HG02884 (cell line): ENCODE data around the gene ZNF416.

Source experiments
- ATAC-seq: cut with Tn5 transposase; IDR thresholded peaks from one replicate; pipeline ENCODE4 v1.9.1; 2021; ENCODE audit warnings: mild to moderate bottlenecking, moderate library complexity; ENCODE audit not compliant: unreplicated experiment

Gene ZNF416

GRCh38 chr19:57578487-57579205 lies at the start of gene ZNF416:
Gene ZNF416, minus strand, starts transcription at chr19:57578911. Its CDS starts 207 bp downstream, at chr19:57578704.
- peak; percentile 94 for ATAC-seq

- no peak for ATAC-seq
Observed at GRCh38 chr19:57623091-57623490, 44.4 kb upstream of the ZNF416 start.

DNA sequence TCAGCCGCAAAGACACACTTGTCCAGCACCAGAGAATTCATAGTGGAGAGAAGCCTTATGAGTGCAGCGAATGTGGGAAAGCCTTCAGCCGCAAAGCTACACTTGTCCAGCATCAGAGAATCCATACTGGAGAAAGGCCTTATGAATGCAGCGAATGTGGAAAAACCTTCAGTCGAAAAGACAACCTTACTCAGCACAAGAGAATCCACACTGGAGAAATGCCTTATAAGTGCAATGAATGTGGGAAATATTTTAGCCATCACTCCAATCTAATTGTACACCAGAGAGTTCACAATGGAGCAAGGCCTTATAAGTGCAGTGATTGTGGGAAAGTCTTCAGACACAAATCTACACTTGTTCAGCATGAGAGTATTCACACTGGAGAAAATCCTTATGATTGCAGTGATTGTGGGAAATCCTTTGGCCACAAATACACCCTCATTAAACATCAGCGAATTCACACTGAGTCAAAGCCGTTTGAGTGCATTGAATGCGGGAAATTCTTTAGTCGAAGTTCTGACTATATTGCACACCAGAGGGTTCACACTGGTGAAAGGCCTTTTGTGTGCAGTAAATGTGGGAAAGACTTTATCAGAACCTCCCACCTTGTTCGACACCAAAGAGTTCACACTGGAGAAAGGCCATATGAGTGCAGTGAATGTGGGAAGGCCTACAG lies 42.1 kb upstream of the ZNF416 start:
- ATAC-seq, result no peak

- ATAC-seq, result no peak
Observed at GRCh38 chr19:57615346-57615745, 36.6 kb upstream of the ZNF416 start.

- peak; percentile 84 for ATAC-seq
Observed at GRCh38 chr19:57613941-57614743, 35.4 kb upstream of the ZNF416 start, which contains the start of gene ZNF134. Gene ZNF134, plus strand, starts transcription at chr19:57614242. Its CDS starts 5,227 bp downstream, at chr19:57619469.

DNA sequence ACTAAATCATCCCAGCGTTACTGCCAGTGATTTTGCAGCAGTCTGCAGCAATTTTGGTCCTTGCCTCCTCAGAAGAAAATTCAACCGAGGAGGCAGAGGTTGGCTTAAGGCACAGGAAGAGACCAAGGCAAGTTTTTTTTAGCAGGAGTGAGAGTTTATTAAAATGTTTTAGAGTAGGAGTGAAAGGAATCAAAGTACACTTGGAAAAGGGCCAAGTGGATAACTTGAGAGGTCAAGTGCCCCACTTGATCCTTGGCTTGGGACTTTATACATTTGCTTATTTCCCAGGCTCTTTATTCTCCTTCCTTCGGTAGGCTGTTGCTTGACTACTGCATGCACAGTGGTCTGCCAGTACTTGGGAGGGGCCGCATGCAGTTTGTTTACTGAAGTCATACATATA lies 32.4 kb upstream of the ZNF416 start:
- no peak for ATAC-seq

DNA sequence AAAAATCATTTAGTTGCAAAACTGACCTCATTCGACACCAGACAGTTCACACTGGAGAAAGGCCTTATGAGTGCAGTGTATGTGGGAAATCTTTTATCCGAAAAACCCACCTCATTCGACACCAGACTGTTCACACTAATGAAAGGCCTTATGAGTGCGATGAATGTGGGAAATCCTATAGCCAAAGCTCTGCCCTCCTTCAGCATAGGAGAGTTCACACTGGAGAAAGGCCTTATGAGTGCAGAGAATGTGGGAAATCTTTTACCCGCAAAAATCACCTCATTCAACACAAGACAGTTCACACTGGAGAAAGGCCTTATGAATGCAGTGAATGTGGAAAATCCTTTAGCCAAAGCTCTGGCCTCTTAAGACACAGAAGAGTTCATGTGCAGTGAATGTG lies 28.2 kb upstream of the ZNF416 start:
- no peak for ATAC-seq

- peak; percentile 91 for ATAC-seq
Observed at GRCh38 chr19:57599761-57600383, 21.2 kb upstream of the ZNF416 start, which contains the start of gene ZNF530. Gene ZNF530, plus strand, starts transcription at chr19:57599885. Its CDS starts 4,461 bp downstream, at chr19:57604346.

DNA sequence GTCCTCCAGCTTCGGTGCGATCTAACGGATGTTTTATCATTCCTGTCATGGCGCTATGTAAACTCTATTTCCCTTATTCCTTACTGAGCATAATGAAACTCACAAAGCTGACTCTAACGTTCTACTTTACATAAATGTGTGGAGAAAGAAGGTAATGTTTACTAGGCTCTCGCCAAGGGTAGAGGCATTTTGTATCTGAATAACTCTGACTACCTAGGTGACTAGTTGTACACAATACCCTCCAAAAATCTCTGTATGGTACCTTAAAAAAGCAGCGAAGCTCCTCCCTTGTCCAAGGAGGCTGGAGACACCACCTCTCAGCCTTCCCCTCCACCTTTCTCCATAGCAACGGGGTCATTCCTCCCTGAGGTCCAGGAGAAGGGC lies 20.7 kb upstream of the ZNF416 start:
- no peak for ATAC-seq

DNA sequence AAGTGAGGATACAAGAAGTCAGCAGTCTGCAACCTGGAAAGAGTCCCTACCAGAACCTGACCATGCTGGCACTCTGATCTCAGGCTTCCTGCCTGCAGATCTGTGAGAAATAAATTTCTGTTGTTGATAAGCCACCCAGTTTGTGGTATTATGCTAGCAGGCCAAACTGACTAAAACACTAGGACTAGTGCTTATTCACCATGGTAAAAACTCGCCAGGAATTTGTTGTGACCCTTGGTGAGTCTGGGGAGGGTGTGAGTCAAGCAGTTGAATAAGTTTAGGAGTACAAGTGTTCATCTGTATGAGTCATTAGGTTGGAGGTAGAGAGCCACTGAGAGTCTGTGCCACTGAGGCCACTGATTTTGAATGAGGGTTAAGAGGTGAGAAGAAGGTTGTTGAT lies 8.8 kb upstream of the ZNF416 start:
- no peak for ATAC-seq

- peak; percentile 88 for ATAC-seq
Observed at GRCh38 chr19:57583521-57584416, 5.1 kb upstream of the ZNF416 start, which contains the start of gene ZIK1. Gene ZIK1, plus strand, starts transcription at chr19:57584145. Its CDS starts 212 bp downstream, at chr19:57584357.

GRCh38 chr19:57583104-57583520 lies 4.4 kb upstream of the ZNF416 start:
- ATAC-seq, result no peak

- no peak for ATAC-seq
Observed at GRCh38 chr19:57576661-57577060, 2.0 kb downstream of the ZNF416 start.

DNA sequence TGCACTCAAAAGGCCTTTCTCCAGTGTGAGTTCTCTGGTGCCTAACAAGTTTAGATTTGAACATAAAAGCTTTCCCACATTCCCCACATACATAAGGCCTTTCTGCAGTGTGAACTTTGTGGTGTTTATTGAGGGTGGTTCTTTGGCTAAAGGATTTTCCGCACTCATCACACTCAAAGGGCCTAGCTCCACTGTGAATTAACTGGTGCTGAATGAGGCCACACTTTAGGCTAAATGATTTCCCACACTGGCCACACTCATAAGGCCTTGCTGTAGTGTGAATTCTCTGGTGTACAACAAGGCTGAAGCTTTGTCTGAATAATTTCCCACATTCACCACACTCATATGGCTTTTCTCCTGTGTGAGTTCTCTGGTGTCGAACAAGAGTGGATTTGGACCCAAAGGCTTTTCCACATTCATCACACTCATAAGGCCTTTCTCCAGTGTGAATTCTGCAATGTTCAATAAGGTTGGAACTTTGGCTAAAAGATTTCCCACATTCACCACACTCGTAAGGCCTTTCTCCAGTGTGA lies 6.2 kb downstream of the ZNF416 start:
- no peak for ATAC-seq

DNA sequence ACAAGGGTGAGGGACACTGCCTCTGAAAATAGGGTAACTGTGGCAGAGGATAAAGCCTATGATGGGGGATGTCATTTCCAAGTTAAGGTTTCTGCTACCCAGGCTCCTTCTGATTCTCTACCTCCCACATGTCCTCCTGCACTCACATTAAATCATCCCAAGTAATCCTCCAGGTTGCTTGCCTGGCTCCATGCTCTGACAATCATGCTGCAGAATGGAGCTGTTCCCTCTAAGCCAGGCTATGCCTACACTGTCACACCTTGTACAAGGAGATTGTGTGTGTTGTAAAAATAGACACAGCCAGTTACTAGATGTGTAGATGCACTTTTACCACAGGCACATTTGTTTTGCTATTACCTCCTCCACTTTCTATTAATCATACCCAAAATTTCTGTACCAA lies 8.0 kb downstream of the ZNF416 start:
- ATAC-seq, result no peak

GRCh38 chr19:57566396-57567265 lies 12.1 kb downstream of the ZNF416 start:
- no peak for ATAC-seq

- no peak for ATAC-seq
Observed at GRCh38 chr19:57563547-57563946, 15.2 kb downstream of the ZNF416 start.

- no peak for ATAC-seq
Observed at GRCh38 chr19:57560049-57560491, 18.6 kb downstream of the ZNF416 start.
